ENCODE results near the gene FYB1. TPM values are rescaled to one million over a fixed set of nuclear protein-coding genes. Genes with fewer than 3 reads are reported as not detected.

FYB1 gene
- total RNA-seq, 3 donors from 2014 or later (not counting 1 experiment from before 2014, with no cell fraction given): 277 to 340 (median 295) TPM

- peaks cover 8% of the 10 kb centered on the region for H3K36me3 ChIP-seq (ENCODE audit: control insufficient read depth, insufficient read depth, low read length)
- DNase-seq (no peak), ATAC-seq (peak; percentile 50 to 61 (median 58))
- H3K27ac ChIP-seq (ENCODE audit: low read length): peak overlapping the region; percentile 45
- no peaks in the 10 kb centered on the region for H3K9me3 ChIP-seq (ENCODE audit: control insufficient read depth, insufficient read depth, low read length)
- no peaks in the 10 kb centered on the region for H3K9me3 Mint-ChIP-seq
- peaks cover 53 to 61% of the 10 kb centered on the region in 2 donors for H3K4me1 Mint-ChIP-seq
- no peaks in the 10 kb centered on the region for H3K4me1 ChIP-seq (ENCODE audit: control insufficient read depth, insufficient read depth, low read length)
- H3K4me3 ChIP-seq (ENCODE audit: low read length): peak overlapping the region; percentile 30
- TF ChIP-seq CTCF (IDR thresholded peaks at IDR 0.05): no peak
- WGBS (ENCODE audit: insufficient coverage): no CpG with 5 or more reads among the region's 2 CpGs
- H3K36me3 Mint-ChIP-seq: no peaks in the 10 kb centered on the region
- H3K4me3 Mint-ChIP-seq: peak overlapping the region; percentile 79
- no peaks in the 10 kb centered on the region for H3K27me3 ChIP-seq (ENCODE audit: control insufficient read depth, insufficient read depth, low read length)
- no peaks in the 10 kb centered on the region for H3K27me3 Mint-ChIP-seq (ENCODE audit: low read depth in 2 of 2)
- peak overlapping the region; percentile 79 to 86 for H3K27ac Mint-ChIP-seq
- intact Hi-C loops (cut with micrococcal nuclease): loop anchor here (2.0 kb wide), 1 partner anchor 14 kb away; no protein-coding TSS in a partner anchor
Observed at GRCh38 chr5:39058178-39058921, 161.0 kb downstream of the FYB1 start.

- peak overlapping the region; percentile 79 to 86 for H3K27ac Mint-ChIP-seq
- H3K4me1 Mint-ChIP-seq: peaks cover 47 to 57% of the 10 kb centered on the region in 2 donors
- ATAC-seq: peak; percentile 52 to 56 (median 55)
Observed at GRCh38 chr5:39057734-39058133, 161.6 kb downstream of the FYB1 start.

GRCh38 chr5:39055768-39056398 is 163.5 kb downstream of the FYB1 start:
- ATAC-seq (no peak), DNase-seq (no peak)
- Mint-ChIP-seq H3K36me3 (no peaks in the 10 kb centered on the region), H3K27me3 (ENCODE audit: low read depth in 2 of 2) (no peaks in the 10 kb centered on the region), H3K9me3 (no peaks in the 10 kb centered on the region), H3K4me1 (peaks cover 36 to 50% of the 10 kb centered on the region in 2 donors), H3K27ac (peak overlapping the region; percentile 14 to 17), H3K4me3 (no peak overlapping the region)
- H3K4me3 ChIP-seq (ENCODE audit: low read length): no peak overlapping the region
- H3K27ac ChIP-seq (ENCODE audit: low read length): no peak overlapping the region
- peaks cover 8% of the 10 kb centered on the region for H3K36me3 ChIP-seq (ENCODE audit: control insufficient read depth, insufficient read depth, low read length)
- H3K27me3 ChIP-seq (ENCODE audit: control insufficient read depth, insufficient read depth, low read length): no peaks in the 10 kb centered on the region
- intact Hi-C loops (cut with micrococcal nuclease): no loop called here
- H3K9me3 ChIP-seq (ENCODE audit: control insufficient read depth, insufficient read depth, low read length): no peaks in the 10 kb centered on the region
- TF ChIP-seq CTCF (IDR thresholded peaks at IDR 0.05): no peak
- 99% methylated on average over 4 of the region's 5 CpGs for WGBS (ENCODE audit: insufficient coverage)
- no peaks in the 10 kb centered on the region for H3K4me1 ChIP-seq (ENCODE audit: control insufficient read depth, insufficient read depth, low read length)

More at GRCh38 chr5:39057734-39058133, 161.6 kb downstream of the FYB1 start:
- no peaks in the 10 kb centered on the region for H3K27me3 ChIP-seq (ENCODE audit: control insufficient read depth, insufficient read depth, low read length)
- H3K9me3 ChIP-seq (ENCODE audit: control insufficient read depth, insufficient read depth, low read length): no peaks in the 10 kb centered on the region
- intact Hi-C loops (cut with micrococcal nuclease): loop anchor here (2.0 kb wide), 1 partner anchor 15 kb away; no protein-coding TSS in a partner anchor
- H3K27ac ChIP-seq (ENCODE audit: low read length): peak overlapping the region; percentile 48
- no peak for TF ChIP-seq CTCF (IDR thresholded peaks at IDR 0.05)
- DNase-seq: peak in 1 of 2 donors; percentile 25
- H3K36me3 Mint-ChIP-seq: no peaks in the 10 kb centered on the region
- H3K36me3 ChIP-seq (ENCODE audit: control insufficient read depth, insufficient read depth, low read length): peaks cover 8% of the 10 kb centered on the region
- no peaks in the 10 kb centered on the region for H3K4me1 ChIP-seq (ENCODE audit: control insufficient read depth, insufficient read depth, low read length)
- no peaks in the 10 kb centered on the region for H3K27me3 Mint-ChIP-seq (ENCODE audit: low read depth in 2 of 2)
- no peaks in the 10 kb centered on the region for H3K9me3 Mint-ChIP-seq
- H3K4me3 ChIP-seq (ENCODE audit: low read length): peak overlapping the region; percentile 30
- peak overlapping the region; percentile 79 for H3K4me3 Mint-ChIP-seq
- WGBS (ENCODE audit: insufficient coverage): 10% methylated on average over 2 of the region's 2 CpGs

Other genes with a start within 250 kb of the FYB1 start
- 100 to 1,000 TPM; 103 to 105 (median 103) TPM for gene RICTOR, start 145.2 kb downstream of the FYB1 start, total RNA-seq
- under 1 TPM in 1 of 3 donors, not detected in 2; 0.52 TPM for gene C9, start 144.9 kb upstream of the FYB1 start, total RNA-seq
- 10 to 100 TPM; 33.0 to 53.8 (median 36.9) TPM for gene DAB2, start 205.4 kb upstream of the FYB1 start, total RNA-seq

Data from natural killer cell (primary cell).